Stimulated activated CD4-positive, alpha-beta T cell treated with anti-CD3 and anti-CD28 coated beads, TNF-alpha, amount 100 ng/mL, for 4 hours (primary cell): Measurements from ENCODE around the gene MRPL45.

ENCODE experiments used
- DNase-seq, 3 experiments: peaks; one replicate each; pipeline ENCODE4 v3.0.0-alpha.2; 2020; ENCODE audit warnings: low read depth in 3 of 3

The MRPL45 gene

GRCh38 chr17:38325221-38325851 is 28.4 kb downstream of the MRPL45 start:
- no peak for DNase-seq

GRCh38 chr17:38326996-38327792 is 30.2 kb downstream of the MRPL45 start:
- no peak for DNase-seq

GRCh38 chr17:38327936-38328335 is 31.0 kb downstream of the MRPL45 start:
- DNase-seq, result no peak

GRCh38 chr17:38328620-38329019 is 31.7 kb downstream of the MRPL45 start:
- DNase-seq, result no peak

GRCh38 chr17:38329284-38329683 is 32.3 kb downstream of the MRPL45 start:
- DNase-seq, result no peak

- no peak for DNase-seq
Observed at GRCh38 chr17:38329808-38330730, 33.1 kb downstream of the MRPL45 start.

- DNase-seq, result no peak
Observed at GRCh38 chr17:38330941-38331411, 34.0 kb downstream of the MRPL45 start.

- no peak for DNase-seq
Observed at GRCh38 chr17:38332735-38333134, 35.8 kb downstream of the MRPL45 start.

GRCh38 chr17:38333635-38334295 is 36.8 kb downstream of the MRPL45 start:
- DNase-seq, result peak in 1 of 3 experiments; percentile 6

- no peak for DNase-seq
Observed at GRCh38 chr17:38334480-38335364, 37.8 kb downstream of the MRPL45 start.

GRCh38 chr17:38336838-38337237 is 39.9 kb downstream of the MRPL45 start:
- DNase-seq, result no peak

- DNase-seq, result no peak
Observed at GRCh38 chr17:38338053-38338452, 41.1 kb downstream of the MRPL45 start.

GRCh38 chr17:38338535-38338934 is 41.6 kb downstream of the MRPL45 start:
- DNase-seq, result no peak

GRCh38 chr17:38339891-38340290 is 42.9 kb downstream of the MRPL45 start:
- DNase-seq, result no peak

GRCh38 chr17:38341035-38341721 is 44.2 kb downstream of the MRPL45 start:
- no peak for DNase-seq

GRCh38 chr17:38342886-38343607 is 46.1 kb downstream of the MRPL45 start:
- no peak for DNase-seq

GRCh38 chr17:38343608-38344419 is 46.8 kb downstream of the MRPL45 start, which contains the start of gene GPR179:
Gene GPR179, minus strand, starts transcription at chr17:38343956. Its CDS starts 167 bp downstream, at chr17:38343789.
- no peak for DNase-seq

- no peak for DNase-seq
Observed at GRCh38 chr17:38344420-38344745, 47.4 kb downstream of the MRPL45 start.
